OCI-LY7 (cell line): ENCODE results near the gene EYA2. TPM values are rescaled to one million over a fixed set of nuclear protein-coding genes. Genes with fewer than 3 reads are reported as not detected.

ENCODE experiments used
- BruUV-seq: library from RNA; stranded (reverse); fragments of 400-500 nt; replicated peaks from 2 replicates; lab custom pipeline; 2021; lab: Mats Ljungman, UMichigan
- CTCF ChIA-PET: fragments of 300-600 bp; sonication (Branson Sonifier 250); formaldehyde crosslinking; loops from one replicate; lab custom pipeline; 2022; ENCODE audit warnings: antibody characterized with exemption; ENCODE audit not compliant: unreplicated experiment; lab: Charles Lee
- POLR2A ChIA-PET: fragments of 300-600 bp; sonication (Branson Sonifier 250); formaldehyde crosslinking; loops from one replicate; lab custom pipeline; 2022; ENCODE audit warnings: antibody characterized with exemption; lab: Charles Lee
- DNase-seq: peaks from one replicate; pipeline ENCODE4 v3.0.0-alpha.2; 2015; ENCODE audit warnings: low spot score
- H2AFZ ChIP-seq: fragments of 200-600 bp; sonication (generic), shearing (Covaris generic); 2 replicates; pipeline ENCODE4 v1.6.1; 2014; ENCODE audit warnings: mild to moderate bottlenecking, antibody characterized with exemption, low read length, moderate library complexity
- H3K27ac ChIP-seq: fragments of 200-600 bp; sonication (generic); 2 replicates; pipeline ENCODE4 v1.5.1; 2014; ENCODE audit warnings: mixed run types, low read depth, mild to moderate bottlenecking, moderate library complexity, low read length, inconsistent platforms; ENCODE audit not compliant: poor library complexity, severe bottlenecking
- H3K36me3 ChIP-seq: fragments of 200-600 bp; sonication (generic); 2 replicates; pipeline ENCODE4 v1.6.1; 2014; ENCODE audit warnings: mild to moderate bottlenecking, antibody characterized with exemption, low read length, moderate library complexity, mixed read lengths; ENCODE audit not compliant: insufficient read depth
- H3K4me1 ChIP-seq: fragments of 200-600 bp; sonication (generic); 2 replicates; pipeline ENCODE4 v1.5.1; 2014; ENCODE audit warnings: mild to moderate bottlenecking, low read length; ENCODE audit not compliant: insufficient read depth, poor library complexity, severe bottlenecking
- H3K4me2 ChIP-seq: fragments of 200-600 bp; sonication (generic); 2 replicates; pipeline ENCODE4 v1.6.1; 2014; ENCODE audit warnings: mild to moderate bottlenecking, low read length
- H3K4me3 ChIP-seq: fragments of 200-600 bp; sonication (generic); 2 replicates; pipeline ENCODE4 v1.5.1; 2014; ENCODE audit warnings: mild to moderate bottlenecking, low read depth, low read length; ENCODE audit not compliant: poor library complexity, severe bottlenecking
- H3K79me2 ChIP-seq: fragments of 200-600 bp; sonication (generic); 2 replicates; pipeline ENCODE4 v1.6.1; 2016; ENCODE audit warnings: low read depth, mild to moderate bottlenecking, low read length, moderate library complexity, mixed read lengths; ENCODE audit not compliant: insufficient read depth
- H3K9me2 ChIP-seq: fragments of 200-600 bp; sonication (generic); 2 replicates; pipeline ENCODE4 v1.6.1; 2016; ENCODE audit warnings: mild to moderate bottlenecking, low read length, mixed read lengths; ENCODE audit not compliant: insufficient read depth
- H3K9me3 ChIP-seq: fragments of 200-600 bp; sonication (generic); 2 replicates; pipeline ENCODE4 v1.6.1; 2014; ENCODE audit warnings: mild to moderate bottlenecking, mixed run types, low read length, mixed read lengths
- H4K20me1 ChIP-seq: fragments of 200-600 bp; sonication (generic); 2 replicates; pipeline ENCODE4 v1.6.1; 2014; ENCODE audit warnings: mild to moderate bottlenecking, antibody characterized with exemption, low read length, moderate library complexity, mixed read lengths; ENCODE audit not compliant: insufficient read depth
- CTCF ChIP-seq: fragments of 200-600 bp; sonication (generic); conservative IDR thresholded peaks from 2 replicates; pipeline ENCODE4 v1.5.1; 2014; ENCODE audit warnings: mild to moderate bottlenecking, antibody characterized with exemption, low read length, moderate library complexity, mixed read lengths
- EZH2phosphoT487 ChIP-seq: fragments of 200-600 bp; sonication (generic); IDR thresholded peaks from 2 replicates; pipeline ENCODE4 v1.6.1; 2018; ENCODE audit warnings: low read depth, borderline replicate concordance, mild to moderate bottlenecking, mixed run types, antibody characterized with exemption, low read length, moderate library complexity, mixed read lengths
- intact Hi-C: fragments of 100-400 bp; cut with micrococcal nuclease; formaldehyde crosslinking; loops from one replicate; pipeline ENCODE4 v1.10.0; 2022; ENCODE audit not compliant: unreplicated experiment
- total RNA-seq, 2 experiments: library from RNA; depleted of rRNA in 1 of 2; stranded (reverse); fragments of >200 nt in 1 of 2; shearing (Covaris generic) in 1 of 2; gene quantifications; 2 replicates each; pipeline ENCODE4 v1.2.3, GENCODE V29; 2014 to 2022

EYA2 gene
- total RNA-seq, 2 experiments from 2014 or later: not detected

- intact Hi-C loops: no loop called here
- no peaks in the 10 kb centered on the region for H3K79me2 ChIP-seq
- TF ChIP-seq EZH2phosphoT487 (no peak), CTCF (no peak)
- no peaks in the 10 kb centered on the region for H3K36me3 ChIP-seq
- CTCF ChIA-PET: no interaction called here
- no TSS peak for BruUV-seq
- no peaks in the 10 kb centered on the region for H4K20me1 ChIP-seq
- no peaks in the 10 kb centered on the region for H3K9me3 ChIP-seq
- POLR2A ChIA-PET: no interaction called here
- H2AFZ ChIP-seq: no peak overlapping the region
- no peak for DNase-seq
- H3K4me1 ChIP-seq: peaks cover 7% of the 10 kb centered on the region
- no peak overlapping the region for H3K4me2 ChIP-seq
- no peak overlapping the region for H3K27ac ChIP-seq
- no peak overlapping the region for H3K4me3 ChIP-seq
- H3K9me2 ChIP-seq: no peaks in the 10 kb centered on the region
These were observed 225.8 kb downstream of the EYA2 start for GRCh38 chr20:47120346-47120936.

DNA sequence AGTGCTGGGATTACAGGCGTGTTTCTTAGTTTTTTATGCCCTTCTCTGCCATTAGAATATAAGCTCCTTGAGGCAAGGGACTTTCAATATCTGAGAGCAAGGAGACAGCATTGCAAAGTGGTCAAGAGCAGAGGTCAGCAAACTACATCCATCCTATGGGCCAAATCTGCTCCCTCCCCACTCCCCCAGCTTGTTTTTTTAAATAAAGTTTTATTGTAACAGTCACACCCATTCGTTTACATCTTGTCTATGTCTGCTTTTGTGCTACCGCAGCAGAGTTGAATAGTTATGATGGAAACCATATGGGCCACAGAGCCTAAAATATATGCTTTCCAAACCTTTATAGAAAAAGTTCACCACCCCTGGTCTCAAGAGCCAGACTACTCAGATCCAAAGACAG lies 227.9 kb downstream of the EYA2 start:
- Histone ChIP-seq H4K20me1 (no peaks in the 10 kb centered on the region), H2AFZ (no peak overlapping the region), H3K9me2 (no peaks in the 10 kb centered on the region), H3K27ac (no peak overlapping the region), H3K36me3 (no peaks in the 10 kb centered on the region), H3K4me3 (no peak overlapping the region), H3K9me3 (no peaks in the 10 kb centered on the region), H3K4me1 (peaks cover 7% of the 10 kb centered on the region), H3K79me2 (no peaks in the 10 kb centered on the region), H3K4me2 (no peak overlapping the region)
- no peak for DNase-seq
- ChIA-PET POLR2A (interaction anchor here (0.7 to 1.0 kb wide), 3 partner anchors 8 to 35 kb away, joined by 3 to 4 read pairs (median 4); no protein-coding TSS in a partner anchor), CTCF (no interaction called here)
- no TSS peak for BruUV-seq
- intact Hi-C loops: no loop called here
- TF ChIP-seq EZH2phosphoT487 (no peak), CTCF (no peak)

DNA sequence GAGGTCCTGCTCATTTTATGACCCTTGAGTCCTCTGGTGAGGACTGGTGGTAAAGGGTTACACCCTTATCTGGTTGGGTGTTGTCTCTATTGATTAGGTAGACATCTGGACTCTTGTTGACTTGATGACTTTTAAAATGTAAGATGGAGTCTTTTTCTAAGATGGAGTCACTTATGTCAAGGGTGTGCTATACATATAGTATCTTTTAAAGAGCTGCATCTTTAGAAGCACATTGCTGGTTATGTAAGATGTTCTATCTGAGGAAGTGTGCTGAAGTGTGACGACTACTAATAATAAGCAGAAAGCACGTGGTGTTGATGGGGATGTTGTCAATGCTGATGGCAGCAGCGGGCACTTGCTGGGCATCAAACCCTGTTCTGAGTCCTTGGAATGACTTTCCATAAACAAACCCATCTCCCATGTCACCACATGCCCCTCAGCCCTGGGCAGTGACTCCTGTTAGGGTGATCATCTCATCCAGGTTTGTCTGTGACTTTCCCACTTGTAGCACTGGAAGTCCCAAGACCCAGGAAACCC lies 229.6 kb downstream of the EYA2 start:
- H3K79me2 ChIP-seq: no peaks in the 10 kb centered on the region
- no peaks in the 10 kb centered on the region for H3K9me3 ChIP-seq
- no peak for DNase-seq
- no peak overlapping the region for H3K27ac ChIP-seq
- H3K4me1 ChIP-seq: peaks cover 7% of the 10 kb centered on the region
- TF ChIP-seq CTCF (no peak), EZH2phosphoT487 (no peak)
- no peaks in the 10 kb centered on the region for H3K36me3 ChIP-seq
- no TSS peak for BruUV-seq
- no peak overlapping the region for H3K4me2 ChIP-seq
- no peak overlapping the region for H3K4me3 ChIP-seq
- no peaks in the 10 kb centered on the region for H3K9me2 ChIP-seq
- POLR2A ChIA-PET: interaction anchor here (0.7 to 1.0 kb wide), 2 partner anchors 9 to 648 kb away, joined by 3 read pairs; no protein-coding TSS in a partner anchor
- CTCF ChIA-PET: no interaction called here
- H4K20me1 ChIP-seq: no peaks in the 10 kb centered on the region
- no peak overlapping the region for H2AFZ ChIP-seq
- intact Hi-C loops: no loop called here
